ENCODE data around the gene TMOD1. TPM values are rescaled to one million over a fixed set of nuclear protein-coding genes. Genes with fewer than 3 reads are reported as not detected.

TMOD1 gene
- total RNA-seq, 4 donors from 2014 or later, result 82.3 to 202 (median 175) TPM

- peaks cover 0 to 4% of the 10 kb centered on the region in 2 donors for H3K36me3 ChIP-seq
- H3K4me3 ChIP-seq, result no peak overlapping the region
- intact Hi-C loops (cut with DNase I; ENCODE audit: low total_unique reads), result no loop called here
- in situ Hi-C loops (cut with MboI; ENCODE audit: low sequenced_read_pairs in 4 of 4), result no loop called here
- TF ChIP-seq CTCF (IDR thresholded peaks at IDR 0.05 in 4 of 5, conservative IDR thresholded peaks at IDR 0.05 in 1 of 5) (no peak), POLR2A (IDR thresholded peaks at IDR 0.05) (no peak)
- H3K27me3 ChIP-seq, result no peaks in the 10 kb centered on the region
- H3K9me3 ChIP-seq, result no peaks in the 10 kb centered on the region
- DNase-seq (no peak), ATAC-seq (no peak)
- peak overlapping the region; percentile 82 to 98 (median 96) for H3K27ac ChIP-seq
- peaks cover 81 to 82% of the 10 kb centered on the region in 2 donors for H3K4me1 ChIP-seq
Observed at GRCh38 chr9:97534185-97534584, 32.7 kb downstream of the TMOD1 start.

GRCh38 chr9:97534961-97535594, 33.6 kb downstream of the TMOD1 start:
- intact Hi-C loops (cut with DNase I; ENCODE audit: low total_unique reads), result loop anchor here (5.0 kb wide), 2 partner anchors 33 to 57 kb away; partner anchors contain the start of gene TMOD1
- no peak for ATAC-seq

GRCh38 chr9:97535771-97536170, 34.3 kb downstream of the TMOD1 start:
- peak; percentile 48 to 74 for ATAC-seq
- H3K9me3 ChIP-seq, result no peaks in the 10 kb centered on the region
- in situ Hi-C loops (cut with MboI; ENCODE audit: low sequenced_read_pairs in 4 of 4), result no loop called here
- H3K4me3 ChIP-seq, result no peak overlapping the region
- peak overlapping the region; percentile 82 to 98 (median 96) for H3K27ac ChIP-seq
- H3K27me3 ChIP-seq, result no peaks in the 10 kb centered on the region
- peaks cover 66 to 67% of the 10 kb centered on the region in 2 donors for H3K4me1 ChIP-seq
- peak; percentile 64 to 93 for DNase-seq
- H3K36me3 ChIP-seq, result peaks cover 0 to 6% of the 10 kb centered on the region in 2 donors
- intact Hi-C loops (cut with DNase I; ENCODE audit: low total_unique reads), result loop anchor here (5.0 kb wide), 2 partner anchors 33 to 57 kb away; partner anchors contain the start of gene TMOD1
- no peak for TF ChIP-seq POLR2A (IDR thresholded peaks at IDR 0.05)

More at GRCh38 chr9:97534961-97535594, 33.6 kb downstream of the TMOD1 start:
- Histone ChIP-seq H3K4me1 (peaks cover 72 to 73% of the 10 kb centered on the region in 2 donors), H3K4me3 (no peak overlapping the region), H3K36me3 (peaks cover 0 to 6% of the 10 kb centered on the region in 2 donors), H3K9me3 (no peaks in the 10 kb centered on the region), H3K27me3 (no peaks in the 10 kb centered on the region), H3K27ac (peak overlapping the region; percentile 82 to 98 (median 96))
- DNase-seq, result no peak
- TF ChIP-seq POLR2A (IDR thresholded peaks at IDR 0.05) (no peak), CTCF (IDR thresholded peaks at IDR 0.05 in 4 of 5, conservative IDR thresholded peaks at IDR 0.05 in 1 of 5) (no peak)
- in situ Hi-C loops (cut with MboI; ENCODE audit: low sequenced_read_pairs in 4 of 4), result no loop called here

- ATAC-seq (peak; percentile 68 to 72), DNase-seq (peak; percentile 80 to 88)
- intact Hi-C loops (cut with DNase I; ENCODE audit: low total_unique reads) (loop anchor here (5.0 kb wide), 2 partner anchors 34 to 56 kb away; partner anchors contain the start of gene TMOD1), in situ Hi-C loops (cut with MboI; ENCODE audit: low sequenced_read_pairs in 4 of 4) (no loop called here)
- Histone ChIP-seq H3K4me1 (peaks cover 60 to 62% of the 10 kb centered on the region in 2 donors), H3K9me3 (no peaks in the 10 kb centered on the region), H3K27ac (peak overlapping the region; percentile 82 to 98 (median 96)), H3K36me3 (peaks cover 0 to 6% of the 10 kb centered on the region in 2 donors), H3K4me3 (no peak overlapping the region), H3K27me3 (no peaks in the 10 kb centered on the region)
- TF ChIP-seq CTCF (IDR thresholded peaks at IDR 0.05 in 4 of 5, conservative IDR thresholded peaks at IDR 0.05 in 1 of 5) (no peak), POLR2A (IDR thresholded peaks at IDR 0.05) (no peak)
Observed at GRCh38 chr9:97536480-97536879, 35.0 kb downstream of the TMOD1 start.

- ATAC-seq, result no peak
- H3K36me3 ChIP-seq, result peaks cover 0 to 33% of the 10 kb centered on the region in 2 donors
- peaks cover 19 to 24% of the 10 kb centered on the region in 2 donors for H3K4me1 ChIP-seq
- H3K27me3 ChIP-seq, result no peaks in the 10 kb centered on the region
- TF ChIP-seq POLR2A (IDR thresholded peaks at IDR 0.05), result no peak
- no peak for TF ChIP-seq CTCF (IDR thresholded peaks at IDR 0.05 in 4 of 5, conservative IDR thresholded peaks at IDR 0.05 in 1 of 5)
- in situ Hi-C loops (cut with MboI; ENCODE audit: low sequenced_read_pairs in 4 of 4), result no loop called here
- DNase-seq, result peak in 1 of 2 donors; percentile 3
- no peaks in the 10 kb centered on the region for H3K9me3 ChIP-seq
- intact Hi-C loops (cut with DNase I; ENCODE audit: low total_unique reads), result no loop called here
- H3K27ac ChIP-seq, result peak overlapping the region in 1 of 4 donors; percentile 38
- H3K4me3 ChIP-seq, result no peak overlapping the region
Observed at GRCh38 chr9:97543561-97543960, 42.1 kb downstream of the TMOD1 start.

All from gastrocnemius medialis (tissue), 4 donors.